SK-N-MC (cell line): Measurements from ENCODE around the gene PIGW.

Source experiments
- EZH2 ChIP-seq: fragments of 200-600 bp; sonication (generic); IDR thresholded peaks from one replicate; pipeline ENCODE4 v1.6.1; 2017; ENCODE audit warnings: antibody characterized with exemption
- POLR2AphosphoS5 ChIP-seq: IDR thresholded peaks from 2 replicates; pipeline ENCODE4 v1.6.1; 2012; ENCODE audit warnings: mild to moderate bottlenecking, low read depth, low read length, borderline replicate concordance

GRCh38 chr17:36576793-36577192 is 42.0 kb downstream of the PIGW start:
- TF ChIP-seq EZH2 (no peak), POLR2AphosphoS5 (no peak)
